ENCODE measurements around the gene RGCC.

DNA sequence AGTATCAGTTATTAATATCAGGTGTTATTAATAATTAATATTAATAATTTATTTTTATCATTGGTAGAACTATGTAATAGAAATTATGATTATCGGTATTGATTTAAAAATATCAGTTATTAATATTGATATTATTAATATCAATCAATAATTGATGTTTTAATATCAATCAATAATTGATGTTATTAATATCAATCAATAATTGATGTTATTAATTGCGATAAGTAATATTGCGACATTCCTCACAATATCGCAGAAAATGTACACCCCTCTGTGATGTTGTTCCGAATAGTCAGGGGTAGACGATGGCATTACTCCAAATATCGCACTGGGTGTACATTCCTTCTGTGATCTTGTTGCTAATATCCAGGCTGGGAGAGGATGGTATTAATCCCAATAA is 3.7 kb upstream of the RGCC start:
- TF ChIP-seq CTCF (IDR thresholded peaks at IDR 0.05) (no peak), POLR2AphosphoS5 (IDR thresholded peaks at IDR 0.05) (no peak), POLR2A (IDR thresholded peaks at IDR 0.05) (no peak), EP300 (IDR thresholded peaks at IDR 0.05) (no peak)

Data from stomach (tissue), 4 donors.